ENCODE measurements around the gene IMMT.

DNA sequence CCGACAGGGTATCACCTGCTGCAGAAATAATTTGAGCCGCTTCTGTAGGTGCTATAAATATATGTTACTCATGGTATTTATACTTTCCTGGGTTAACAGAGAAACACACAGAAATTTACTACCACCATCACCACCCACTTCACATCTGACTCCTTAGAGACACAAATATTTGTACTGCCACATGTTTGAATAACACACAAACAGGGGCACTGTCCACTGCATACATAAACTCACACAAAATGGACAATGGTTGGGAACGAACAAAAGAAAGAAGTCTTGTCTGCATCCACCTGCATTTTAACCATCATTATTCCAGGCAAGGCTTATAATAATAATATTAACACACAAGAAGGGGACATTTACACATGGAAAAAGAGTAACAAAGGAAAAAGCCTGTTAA lies 24.0 kb downstream of the IMMT start:
- TF ChIP-seq, protein P1, sequence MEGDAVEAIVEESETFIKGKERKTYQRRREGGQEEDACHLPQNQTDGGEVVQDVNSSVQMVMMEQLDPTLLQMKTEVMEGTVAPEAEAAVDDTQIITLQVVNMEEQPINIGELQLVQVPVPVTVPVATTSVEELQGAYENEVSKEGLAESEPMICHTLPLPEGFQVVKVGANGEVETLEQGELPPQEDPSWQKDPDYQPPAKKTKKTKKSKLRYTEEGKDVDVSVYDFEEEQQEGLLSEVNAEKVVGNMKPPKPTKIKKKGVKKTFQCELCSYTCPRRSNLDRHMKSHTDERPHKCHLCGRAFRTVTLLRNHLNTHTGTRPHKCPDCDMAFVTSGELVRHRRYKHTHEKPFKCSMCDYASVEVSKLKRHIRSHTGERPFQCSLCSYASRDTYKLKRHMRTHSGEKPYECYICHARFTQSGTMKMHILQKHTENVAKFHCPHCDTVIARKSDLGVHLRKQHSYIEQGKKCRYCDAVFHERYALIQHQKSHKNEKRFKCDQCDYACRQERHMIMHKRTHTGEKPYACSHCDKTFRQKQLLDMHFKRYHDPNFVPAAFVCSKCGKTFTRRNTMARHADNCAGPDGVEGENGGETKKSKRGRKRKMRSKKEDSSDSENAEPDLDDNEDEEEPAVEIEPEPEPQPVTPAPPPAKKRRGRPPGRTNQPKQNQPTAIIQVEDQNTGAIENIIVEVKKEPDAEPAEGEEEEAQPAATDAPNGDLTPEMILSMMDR (IDR thresholded peaks at IDR 0.05): no peak
- TF ChIP-seq EP300 (IDR thresholded peaks at IDR 0.05): no peak

Data from tibial nerve (tissue), 4 donors.